Breast epithelium (tissue), 3 donors: ENCODE data around the gene TNS3.

ENCODE experiments used
- CTCF ChIP-seq, 3 donors: fragments of 450-650 bp; IDR thresholded peaks; one replicate each; pipeline ENCODE4 v1.5.1; 2016 to 2017; ENCODE audit warnings: antibody characterized with exemption in 3 of 3, mild to moderate bottlenecking in 3 of 3, moderate library complexity in 3 of 3
- POLR2A ChIP-seq: fragments of 450-650 bp; IDR thresholded peaks from one replicate; pipeline ENCODE4 v1.6.1; 2016; ENCODE audit warnings: antibody characterized with exemption, mild to moderate bottlenecking, moderate library complexity

- TF ChIP-seq CTCF (IDR thresholded peaks at IDR 0.05): no peak
- TF ChIP-seq POLR2A: no peak
Measured at GRCh38 chr7:47440320-47440719, 141.6 kb downstream of the TNS3 start.
